GM18861 (cell line): ENCODE measurements around the gene ANKS1B.

Experiments
- ATAC-seq: cut with Tn5 transposase; IDR thresholded peaks from one replicate; pipeline ENCODE4 v1.9.1; 2021; ENCODE audit not compliant: unreplicated experiment

Gene ANKS1B

DNA sequence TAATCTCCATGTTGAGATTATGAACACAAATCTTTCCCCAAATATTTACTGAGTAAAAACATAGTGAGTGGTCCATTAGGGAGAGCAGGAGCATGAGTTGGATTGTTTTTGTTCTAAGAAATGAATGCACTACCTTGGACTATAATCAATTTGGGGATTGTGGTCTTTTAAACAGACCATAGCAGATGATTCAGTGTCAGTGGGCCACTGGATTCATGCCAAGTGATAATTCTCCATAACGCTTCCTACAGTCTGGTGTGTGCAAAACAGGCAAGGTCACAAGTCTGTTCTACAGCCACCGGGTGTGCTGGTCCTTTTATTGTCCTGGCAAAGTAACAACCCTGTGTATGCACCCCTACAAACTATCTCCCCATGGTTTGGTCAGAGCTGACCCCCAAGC, 1073.3 kb downstream of the ANKS1B start:
- ATAC-seq: no peak

- ATAC-seq: no peak
Measured at GRCh38 chr12:98909746-98910145, 1075.0 kb downstream of the ANKS1B start.

DNA sequence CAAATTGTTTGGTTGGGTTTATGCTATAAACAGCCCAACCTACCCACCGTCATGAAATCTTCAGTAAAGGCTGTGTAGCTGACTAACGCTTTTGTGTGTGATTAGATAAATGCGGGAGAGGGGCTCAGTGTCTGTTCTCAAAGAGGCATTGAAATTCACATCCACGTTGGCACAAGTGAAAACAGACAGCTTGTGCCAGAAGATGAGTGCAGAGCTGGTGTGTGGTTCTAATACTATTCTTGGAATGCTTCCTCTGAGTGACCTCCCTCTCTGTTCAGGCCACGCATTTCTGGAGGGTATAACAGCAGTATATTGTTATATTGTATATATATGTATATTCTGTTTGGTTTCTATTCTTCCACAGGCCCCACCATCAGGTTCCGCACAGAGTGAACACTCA, 1075.9 kb downstream of the ANKS1B start:
- no peak for ATAC-seq

DNA sequence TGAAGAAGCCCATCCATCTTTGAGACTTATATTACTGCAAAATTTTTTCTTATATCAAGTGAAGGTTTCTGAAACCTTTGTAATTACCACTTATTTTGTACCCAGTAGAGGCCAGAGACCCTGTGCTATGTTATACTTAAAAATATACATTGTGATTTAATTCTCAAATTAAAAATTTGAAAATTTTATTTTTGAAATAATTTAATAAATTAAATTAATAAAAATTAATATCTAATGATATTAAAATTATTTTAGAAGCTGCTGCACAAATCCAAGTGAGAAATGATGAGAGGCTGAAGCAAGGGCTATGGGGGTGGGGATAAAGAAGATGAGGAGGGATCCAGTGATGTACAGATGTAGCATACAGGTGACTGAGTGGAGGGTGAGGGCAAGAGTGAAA, 1080.9 kb downstream of the ANKS1B start:
- no peak for ATAC-seq

GRCh38 chr12:98901189-98901588, 1083.5 kb downstream of the ANKS1B start:
- no peak for ATAC-seq

DNA sequence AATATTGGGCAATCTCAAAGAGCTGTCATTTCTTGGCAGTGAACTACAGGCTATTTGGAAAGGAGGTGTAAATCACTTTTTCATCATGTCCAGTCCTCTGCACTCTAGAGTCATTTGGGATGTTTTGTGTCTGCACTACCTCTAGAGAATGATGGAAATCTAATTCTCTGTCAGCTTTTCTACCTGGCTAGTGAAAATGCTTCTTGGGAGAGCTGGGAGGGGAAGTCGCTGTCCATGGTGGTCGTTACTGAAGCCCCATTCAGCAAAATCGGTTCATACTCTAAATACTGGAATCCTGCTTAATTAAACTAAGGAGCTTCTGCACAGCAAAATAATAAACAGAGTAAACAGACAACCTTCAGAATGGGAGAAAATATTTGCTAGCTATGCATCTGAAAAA, 1087.8 kb downstream of the ANKS1B start:
- ATAC-seq: no peak

- no peak for ATAC-seq
Measured at GRCh38 chr12:98895086-98895651, 1089.6 kb downstream of the ANKS1B start.

- ATAC-seq: no peak
Measured at GRCh38 chr12:98894412-98895085, 1090.2 kb downstream of the ANKS1B start.

DNA sequence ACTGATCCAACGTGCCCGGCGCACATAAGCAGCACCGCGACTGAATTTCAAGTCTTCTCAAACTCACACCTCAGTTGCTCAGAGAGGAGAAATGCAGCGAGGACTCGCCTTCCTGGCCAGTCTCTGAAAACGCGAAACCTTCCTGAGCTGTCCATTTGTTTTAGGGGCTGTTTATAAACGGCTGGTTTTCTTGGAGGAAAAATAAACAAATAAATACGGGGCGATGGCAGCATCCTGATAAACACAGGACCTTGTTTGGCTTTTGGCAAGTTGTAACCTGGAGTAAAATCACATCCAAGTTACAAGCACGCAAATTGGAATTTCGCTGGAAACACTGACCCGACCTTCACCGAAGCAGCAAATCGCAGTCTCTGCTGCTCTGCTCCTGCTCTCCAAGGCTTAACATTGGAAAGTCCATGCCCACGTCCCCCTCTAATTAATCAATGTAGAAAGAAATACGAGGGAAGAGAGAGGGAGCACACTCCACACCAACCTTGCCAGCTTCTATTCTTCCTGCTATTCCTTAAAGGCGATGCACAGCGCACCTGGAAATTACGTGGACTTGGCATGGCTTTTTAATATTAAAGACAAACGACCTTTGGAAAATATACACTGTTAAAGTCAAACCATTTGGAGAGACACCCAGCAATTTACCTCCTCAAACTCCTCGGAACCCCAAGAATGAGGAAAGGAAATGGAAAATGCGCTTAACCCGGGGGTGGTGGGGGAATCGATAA, 1090.9 kb downstream of the ANKS1B start:
- no peak for ATAC-seq

DNA sequence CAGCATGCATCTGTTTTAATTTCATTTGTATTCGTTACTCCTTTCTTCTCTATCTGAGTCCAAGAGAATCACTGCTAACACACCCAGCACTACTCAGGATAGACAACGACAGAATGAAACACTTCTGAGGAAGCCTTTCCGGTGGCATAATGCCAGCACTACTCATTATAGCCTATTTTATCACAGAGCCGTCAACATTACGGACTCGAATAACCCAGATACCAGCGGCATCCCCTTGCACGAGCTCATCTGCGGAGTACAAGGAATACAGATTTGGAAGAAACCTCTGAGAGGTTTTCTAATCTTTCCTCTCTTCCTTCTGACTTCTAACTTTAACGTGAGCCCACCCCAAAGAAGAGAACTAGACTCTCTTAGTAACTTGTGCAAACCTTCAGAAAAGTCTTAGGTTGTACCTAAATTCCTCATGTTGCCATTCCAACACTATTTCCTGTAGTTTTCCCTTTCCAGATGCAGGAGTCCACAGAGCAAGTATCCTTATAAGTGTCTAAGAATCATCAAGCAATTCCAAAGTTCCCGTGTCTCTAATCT, 1091.5 kb downstream of the ANKS1B start:
- ATAC-seq: no peak

GRCh38 chr12:98885778-98886177, 1099.0 kb downstream of the ANKS1B start:
- ATAC-seq: no peak

DNA sequence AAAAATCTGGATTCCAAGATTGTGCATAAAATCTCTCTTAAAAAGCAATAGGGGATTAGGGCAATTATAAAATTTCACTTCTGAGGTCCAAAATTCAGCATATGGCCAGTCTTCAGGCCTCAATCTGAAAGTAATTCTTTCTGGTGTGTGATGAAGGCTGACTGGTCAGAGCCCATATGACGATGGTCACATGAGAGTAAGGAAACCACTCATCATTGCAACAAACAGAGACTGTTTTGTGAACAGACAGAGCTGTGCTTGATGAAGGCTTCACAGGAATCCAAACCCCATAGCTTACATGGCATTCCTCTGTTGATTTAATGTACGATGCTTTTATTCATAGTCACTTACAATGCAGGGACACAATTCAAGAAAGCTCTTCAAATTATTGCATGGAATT, 1101.5 kb downstream of the ANKS1B start:
- no peak for ATAC-seq

- no peak for ATAC-seq
Measured at GRCh38 chr12:98882526-98882925, 1102.2 kb downstream of the ANKS1B start.

- no peak for ATAC-seq
Measured at GRCh38 chr12:98873776-98874175, 1111.0 kb downstream of the ANKS1B start.

DNA sequence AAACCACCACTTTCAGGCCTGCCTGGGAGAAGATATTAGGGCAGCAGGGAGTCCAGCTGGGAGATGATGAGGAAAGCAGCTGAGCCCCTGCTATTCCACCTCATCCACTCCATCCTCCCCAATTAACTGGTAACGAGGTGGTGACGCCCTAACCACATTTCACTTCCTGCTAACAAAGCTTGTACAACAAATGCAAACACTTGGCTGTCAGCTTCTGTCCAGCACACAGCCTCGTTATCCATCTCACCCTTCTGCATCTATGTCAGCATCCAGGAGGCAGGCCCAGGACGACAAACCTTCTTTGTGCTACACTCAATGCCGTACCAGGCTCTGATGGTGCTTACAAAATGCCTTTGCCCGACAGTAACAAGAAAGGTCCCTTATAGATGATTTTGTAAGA, 1114.2 kb downstream of the ANKS1B start:
- no peak for ATAC-seq

- no peak for ATAC-seq
Measured at GRCh38 chr12:98869886-98870503, 1114.7 kb downstream of the ANKS1B start.

- ATAC-seq: no peak
Measured at GRCh38 chr12:98868538-98868937, 1116.2 kb downstream of the ANKS1B start.

- no peak for ATAC-seq
Measured at GRCh38 chr12:98868076-98868475, 1116.7 kb downstream of the ANKS1B start.

- ATAC-seq: no peak
Measured at GRCh38 chr12:98864363-98864762, 1120.4 kb downstream of the ANKS1B start.

GRCh38 chr12:98863167-98863566, 1121.6 kb downstream of the ANKS1B start:
- ATAC-seq: no peak

GRCh38 chr12:98861251-98861650, 1123.5 kb downstream of the ANKS1B start:
- ATAC-seq: no peak
